GM19372 (cell line): ENCODE results near the gene RANBP3L.
"Not testable (repeated sequence)": the region's sequence is repeated elsewhere in the genome, so short reads cannot be mapped to it uniquely, and the experiment has no call there.

Source experiments
- ATAC-seq: cut with Tn5 transposase; IDR thresholded peaks from one replicate; pipeline ENCODE4 v1.9.1; 2021; ENCODE audit warnings: mild to moderate bottlenecking, low read depth, moderate library complexity; ENCODE audit not compliant: unreplicated experiment

RANBP3L gene

DNA sequence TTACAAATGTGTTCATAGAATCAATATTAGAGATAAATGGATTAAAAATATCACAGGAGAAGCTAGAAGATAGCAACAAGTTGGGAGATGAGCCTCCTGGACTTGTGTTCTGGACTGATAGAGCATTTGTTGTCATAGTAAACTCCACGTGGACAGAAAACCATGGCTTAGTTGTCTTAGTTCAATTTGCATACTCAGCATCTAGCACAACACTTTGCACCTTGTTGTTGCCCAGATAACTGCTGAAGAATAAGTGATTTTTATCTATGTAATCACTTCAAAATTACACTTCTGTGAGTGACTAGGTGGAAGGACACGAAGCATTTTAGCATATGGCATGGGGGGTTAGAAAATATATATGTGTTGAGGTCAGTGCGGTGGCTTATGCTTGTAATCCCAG lies 4.0 kb downstream of the RANBP3L start:
- ATAC-seq, result no peak

- ATAC-seq, result no peak
These were observed 15.7 kb downstream of the RANBP3L start for GRCh38 chr5:36285837-36286615.

DNA sequence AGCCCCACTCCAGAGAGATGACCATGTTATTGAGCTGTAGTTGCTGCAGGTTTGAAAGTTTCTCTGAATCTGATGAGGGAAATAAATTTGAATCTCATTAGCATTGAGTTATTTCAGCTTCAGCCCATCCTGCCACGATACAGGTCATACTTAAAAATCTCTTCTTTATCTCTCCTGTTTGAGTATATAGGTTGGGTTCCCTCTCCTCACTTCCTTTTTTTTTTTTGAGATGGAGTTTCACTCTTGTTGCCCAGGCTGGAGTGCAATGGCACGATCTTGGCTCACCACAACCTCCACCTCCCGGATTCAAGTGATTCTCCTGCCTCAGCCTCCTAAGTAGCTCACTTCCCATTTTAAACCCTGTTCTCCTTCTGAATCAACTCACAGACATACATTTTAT lies 17.9 kb downstream of the RANBP3L start:
- not testable (repeated sequence) for ATAC-seq

DNA sequence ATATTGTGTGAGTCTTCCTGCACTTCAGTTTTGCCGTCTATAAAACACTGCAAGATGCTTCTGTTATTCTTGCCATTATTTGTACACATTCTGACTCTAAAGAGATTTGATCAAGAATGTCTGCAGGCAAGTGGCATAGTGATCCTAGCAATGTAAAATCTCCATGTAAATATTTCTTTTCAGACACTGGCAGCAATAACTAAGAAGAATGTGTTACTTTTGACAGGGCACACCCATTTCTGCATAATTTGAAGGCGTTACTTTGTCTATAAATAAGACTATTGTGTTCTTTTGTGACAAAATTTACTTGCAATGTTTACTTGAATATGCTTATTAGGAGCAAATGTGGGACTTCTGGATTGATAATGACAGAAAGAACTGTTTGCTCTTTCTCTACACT lies 20.1 kb downstream of the RANBP3L start:
- no peak for ATAC-seq

DNA sequence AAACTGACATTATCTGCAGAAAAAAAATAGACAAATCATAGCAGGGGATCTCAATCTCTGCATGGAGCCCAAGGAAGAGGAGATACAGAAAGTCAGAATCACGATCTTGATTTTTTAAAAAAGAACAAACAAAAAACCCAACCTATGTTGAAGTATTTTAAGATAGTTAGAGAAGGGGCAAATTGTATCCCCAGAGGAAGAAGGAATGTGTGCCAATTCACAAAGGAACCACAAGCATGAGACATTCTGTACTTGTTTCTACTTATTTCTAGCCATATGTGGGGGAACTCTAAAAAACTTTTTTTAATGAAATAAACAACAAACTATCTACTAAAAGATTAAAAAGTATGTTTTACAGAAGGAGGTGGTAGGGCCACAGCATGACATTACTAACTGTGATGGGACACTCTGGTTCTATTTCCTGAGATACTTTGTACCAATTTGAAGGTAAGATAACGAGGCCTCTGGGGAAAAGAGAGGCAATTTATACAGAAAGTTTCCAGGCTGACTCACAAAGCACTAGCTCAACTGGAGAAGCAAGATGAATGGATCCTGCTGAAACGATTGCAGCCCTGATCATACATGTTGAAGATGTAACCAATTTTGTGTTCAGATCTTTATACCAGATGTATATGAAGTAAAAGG lies 22.5 kb downstream of the RANBP3L start:
- no peak for ATAC-seq

DNA sequence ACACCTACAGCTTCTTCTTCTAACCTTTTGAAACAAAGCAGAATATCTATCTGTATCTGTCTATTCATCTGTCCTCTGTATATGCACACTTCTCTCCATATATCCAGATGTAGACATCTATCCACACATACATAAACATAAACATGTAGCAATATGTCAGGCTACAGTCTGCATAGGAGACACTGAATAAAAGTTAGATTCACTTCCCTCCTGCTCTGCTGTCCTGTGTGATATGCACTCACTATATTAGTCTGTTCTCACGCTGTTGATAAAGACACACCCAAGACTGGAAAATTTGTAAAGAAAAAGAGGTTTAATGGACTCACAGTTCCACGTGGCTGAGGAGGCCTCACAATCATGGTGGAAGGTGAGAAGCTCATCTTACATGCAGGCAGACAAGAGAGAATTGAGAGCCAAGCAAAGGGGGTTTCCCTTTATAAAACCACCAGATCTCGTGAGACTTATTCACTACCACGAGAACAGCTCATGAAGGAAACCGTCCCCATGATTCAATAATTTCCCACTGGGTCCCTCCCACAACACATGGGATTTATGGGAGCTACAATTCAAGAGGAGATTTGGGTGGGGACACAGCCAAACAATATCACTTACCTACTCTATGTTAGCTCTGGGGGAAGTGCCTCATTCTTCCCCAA lies 24.1 kb downstream of the RANBP3L start:
- ATAC-seq, result no peak

- no peak for ATAC-seq
These were observed 24.8 kb downstream of the RANBP3L start for GRCh38 chr5:36276864-36277263.

DNA sequence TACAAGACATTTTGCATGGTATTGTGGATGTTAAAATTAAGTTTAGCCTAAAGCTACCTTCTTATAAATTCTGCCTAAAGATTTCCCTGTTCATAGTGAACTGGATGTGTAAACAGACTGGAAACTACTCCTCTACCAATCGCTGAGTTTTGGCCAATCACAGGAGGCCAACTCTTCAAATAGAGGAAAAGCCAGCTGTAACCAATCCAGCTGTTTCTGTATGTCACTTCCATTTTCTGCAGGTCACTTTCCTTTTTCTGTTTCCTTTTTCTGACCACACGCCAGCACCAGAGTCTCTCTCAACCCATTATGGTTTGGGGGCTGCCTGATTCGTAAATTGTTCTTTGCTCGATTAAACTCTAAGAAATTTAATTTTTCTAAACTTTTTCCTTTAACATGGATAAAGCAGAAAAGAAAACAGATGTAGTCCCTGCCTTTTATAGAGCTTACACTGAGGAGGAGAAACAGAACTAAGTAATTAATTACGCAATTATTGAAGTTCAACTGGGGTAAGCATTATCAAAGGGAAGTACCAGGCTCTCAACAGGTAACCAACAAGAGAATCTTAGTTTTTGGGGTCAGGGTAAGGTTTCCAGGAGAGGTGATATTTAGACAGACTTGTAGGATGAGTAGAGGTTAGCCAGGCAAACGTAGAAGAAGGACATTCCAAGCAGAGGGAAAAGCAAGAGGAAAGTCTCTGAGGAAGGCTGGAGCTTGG lies 27.7 kb downstream of the RANBP3L start:
- ATAC-seq, result no peak

DNA sequence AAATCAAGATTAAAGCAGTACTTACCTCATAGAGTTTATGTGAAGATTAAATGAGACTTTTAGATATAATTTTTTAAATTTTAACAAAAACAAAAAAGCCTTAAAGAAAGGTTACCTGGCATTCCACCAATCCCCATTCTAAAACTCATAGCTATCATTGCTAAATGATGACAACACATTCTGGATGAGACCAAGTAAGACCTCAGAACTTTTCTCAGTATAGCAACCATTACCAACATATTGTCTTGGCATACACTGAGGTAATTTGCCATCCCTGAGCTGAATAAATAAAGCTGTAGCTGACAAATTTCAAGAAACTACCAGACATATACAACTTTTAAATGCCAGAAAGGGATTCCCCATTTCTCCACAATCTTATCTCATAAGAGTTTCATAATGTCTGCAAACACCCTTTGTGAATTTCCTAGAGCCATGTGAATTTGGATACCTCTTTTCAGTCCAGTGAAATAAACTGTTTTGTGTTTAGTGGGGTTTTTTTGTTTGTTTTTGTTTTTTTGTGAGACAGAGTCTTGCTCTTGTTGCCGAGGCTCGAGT lies 29.5 kb downstream of the RANBP3L start:
- no peak for ATAC-seq

GRCh38 chr5:36270876-36271575 lies 30.7 kb downstream of the RANBP3L start:
- ATAC-seq, result no peak

DNA sequence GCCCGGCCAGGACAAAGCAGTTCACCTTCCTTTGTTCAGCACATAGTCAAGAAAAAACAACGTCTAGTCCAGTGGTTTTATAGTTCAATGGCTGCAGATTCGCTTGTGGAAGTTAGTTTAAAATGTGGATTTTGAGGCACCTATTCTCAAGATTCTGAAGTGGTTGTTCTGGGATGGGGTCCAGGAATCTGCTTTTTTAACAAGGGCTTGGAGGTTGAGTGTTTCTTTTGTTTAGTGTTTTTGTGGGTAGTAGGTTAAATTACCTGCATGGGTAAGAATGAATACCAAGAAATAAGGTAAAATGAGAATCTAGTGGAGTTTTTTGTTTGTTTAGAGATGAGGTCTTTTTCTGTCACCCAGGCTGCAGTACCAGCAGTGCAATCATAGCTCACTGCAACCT lies 31.5 kb downstream of the RANBP3L start:
- no peak for ATAC-seq

- no peak for ATAC-seq
These were observed 32.2 kb downstream of the RANBP3L start for GRCh38 chr5:36269478-36269877.

GRCh38 chr5:36267905-36268304 lies 33.8 kb downstream of the RANBP3L start:
- no peak for ATAC-seq

GRCh38 chr5:36264202-36264760 lies 37.4 kb downstream of the RANBP3L start:
- no peak for ATAC-seq

DNA sequence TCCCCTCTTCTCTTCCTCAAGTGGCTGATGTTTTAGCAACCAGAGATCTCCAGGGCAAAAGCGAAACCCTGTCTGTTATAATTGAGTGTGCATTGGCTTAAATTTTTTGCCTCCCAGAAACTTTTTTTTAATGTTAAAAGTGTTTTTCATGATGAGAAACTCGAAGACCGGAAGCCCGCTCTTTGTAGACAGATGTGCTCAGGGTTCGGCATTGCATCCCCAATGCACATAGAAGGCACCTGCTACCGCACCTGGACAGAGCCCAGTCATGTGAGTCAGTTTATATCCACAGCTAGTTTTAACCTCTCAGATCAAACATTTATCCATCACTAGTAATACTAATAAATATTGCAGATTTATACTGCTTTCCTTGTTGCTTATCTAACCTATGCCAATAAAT lies 40.5 kb downstream of the RANBP3L start:
- ATAC-seq, result no peak

- ATAC-seq, result no peak
These were observed 48.1 kb downstream of the RANBP3L start for GRCh38 chr5:36253575-36253974.

- no peak for ATAC-seq
These were observed 48.9 kb downstream of the RANBP3L start for GRCh38 chr5:36252722-36253365.

DNA sequence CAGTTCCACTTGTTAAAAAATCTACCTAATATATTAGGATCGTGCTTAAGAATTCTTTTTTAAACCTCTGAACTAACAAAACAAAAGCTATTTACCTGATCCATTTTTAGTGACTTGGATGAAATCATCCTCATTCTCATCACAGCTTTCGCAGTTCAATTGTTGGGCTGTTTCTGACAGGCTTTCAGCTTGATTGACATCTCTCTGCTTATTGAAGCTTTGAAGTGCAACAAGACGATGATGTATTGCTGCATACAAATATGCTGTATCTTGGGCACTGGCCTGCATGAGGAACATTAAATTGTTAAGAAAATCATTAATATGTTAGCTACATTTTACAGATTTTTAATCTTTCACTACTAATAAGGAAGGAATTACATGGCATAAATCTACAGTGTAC lies 50.5 kb downstream of the RANBP3L start:
- ATAC-seq, result no peak

DNA sequence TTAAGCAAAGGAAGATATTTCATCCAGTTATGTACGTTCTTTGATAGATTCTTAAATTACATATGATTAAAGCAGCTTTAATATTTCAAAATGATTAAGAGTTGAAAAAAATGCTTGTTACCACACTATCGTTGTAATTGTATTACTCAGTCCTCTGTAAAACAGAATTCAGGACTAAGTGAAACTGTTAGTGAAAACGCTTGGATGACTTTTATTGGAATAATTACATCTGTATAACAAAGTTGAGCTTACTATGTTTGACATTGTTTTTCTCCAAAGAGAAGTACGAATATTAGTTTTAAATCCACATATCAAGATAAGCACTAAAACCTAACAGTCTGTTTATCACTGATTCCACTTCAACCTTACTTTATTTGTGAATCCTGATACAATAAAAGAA lies 51.3 kb downstream of the RANBP3L start:
- ATAC-seq, result no peak
